ENCODE results near the gene FAM174B. TPM values are rescaled to one million over a fixed set of nuclear protein-coding genes. Genes with fewer than 3 reads are reported as not detected.

FAM174B gene
- total RNA-seq, 2 donors from 2014 or later, result 32.0 to 183 TPM

- TF ChIP-seq POLR2A (IDR thresholded peaks at IDR 0.05) (no peak), POLR2AphosphoS5 (IDR thresholded peaks at IDR 0.05) (no peak), CTCF (IDR thresholded peaks at IDR 0.05) (no peak)
- no peaks in the 10 kb centered on the region for H3K9me3 ChIP-seq
- no peak overlapping the region for H3K4me3 ChIP-seq
- intact Hi-C loops (cut with DNase I), result no loop called here
- peaks cover 3% of the 10 kb centered on the region for H3K4me1 ChIP-seq (replicated peaks)
- 95% methylated on average over 11 of the region's 11 CpGs for WGBS
- H3K36me3 ChIP-seq, result no peaks in the 10 kb centered on the region
- H3K27me3 ChIP-seq (replicated peaks; ENCODE audit: insufficient read depth), result no peaks in the 10 kb centered on the region
- H3K27ac ChIP-seq, result no peak overlapping the region
- DNase-seq (ENCODE audit: low spot score), result no peak
Observed at GRCh38 chr15:92629975-92630626, 25.5 kb downstream of the FAM174B start.

- TF ChIP-seq POLR2AphosphoS5 (IDR thresholded peaks at IDR 0.05), result no peak
- TF ChIP-seq CTCF (IDR thresholded peaks at IDR 0.05), result no peak
- TF ChIP-seq POLR2A (IDR thresholded peaks at IDR 0.05), result no peak
- WGBS, result 94% methylated on average over 11 of the region's 11 CpGs
- Histone ChIP-seq H3K27ac (no peak overlapping the region), H3K27me3 (replicated peaks; ENCODE audit: insufficient read depth) (no peaks in the 10 kb centered on the region), H3K4me1 (replicated peaks) (peaks cover 9% of the 10 kb centered on the region), H3K4me3 (no peak overlapping the region), H3K36me3 (no peaks in the 10 kb centered on the region), H3K9me3 (no peaks in the 10 kb centered on the region)
- DNase-seq (ENCODE audit: low spot score), result no peak
- intact Hi-C loops (cut with DNase I), result no loop called here
Observed at GRCh38 chr15:92629276-92629974, 26.1 kb downstream of the FAM174B start.

- intact Hi-C loops (cut with DNase I), result no loop called here
Observed at GRCh38 chr15:92627014-92627413, 28.6 kb downstream of the FAM174B start.

GRCh38 chr15:92625251-92625980 is 30.2 kb downstream of the FAM174B start:
- 46% methylated on average over 3 of the region's 3 CpGs for WGBS
- intact Hi-C loops (cut with DNase I), result no loop called here
- Histone ChIP-seq H3K27ac (peak overlapping the region; percentile 47 to 55), H3K36me3 (no peaks in the 10 kb centered on the region), H3K9me3 (no peaks in the 10 kb centered on the region), H3K27me3 (replicated peaks; ENCODE audit: insufficient read depth) (no peaks in the 10 kb centered on the region), H3K4me1 (replicated peaks) (peaks cover 13% of the 10 kb centered on the region), H3K4me3 (no peak overlapping the region)
- no peak for DNase-seq (ENCODE audit: low spot score)
- TF ChIP-seq CTCF (IDR thresholded peaks at IDR 0.05), result peak in 2 of 4 experiments; percentile 15 to 26
- no peak for TF ChIP-seq POLR2A (IDR thresholded peaks at IDR 0.05)

More at GRCh38 chr15:92627014-92627413, 28.6 kb downstream of the FAM174B start:
- Histone ChIP-seq H3K9me3 (no peaks in the 10 kb centered on the region), H3K4me3 (no peak overlapping the region), H3K27ac (no peak overlapping the region), H3K4me1 (replicated peaks) (peaks cover 12% of the 10 kb centered on the region), H3K36me3 (no peaks in the 10 kb centered on the region), H3K27me3 (replicated peaks; ENCODE audit: insufficient read depth) (no peaks in the 10 kb centered on the region)
- TF ChIP-seq POLR2AphosphoS5 (IDR thresholded peaks at IDR 0.05) (no peak), CTCF (IDR thresholded peaks at IDR 0.05) (no peak), POLR2A (IDR thresholded peaks at IDR 0.05) (no peak)
- DNase-seq (ENCODE audit: low spot score), result no peak
- 95% methylated on average over 11 of the region's 11 CpGs for WGBS

Data from prostate gland (tissue), 2 donors.